Mucosa of rectum (tissue), 2 donors: ENCODE measurements around the gene SKAP1.

Experiments
- H3K27ac ChIP-seq, 2 donors: one replicate each; pipeline ENCODE4 v1.7.0; 2013; ENCODE audit warnings: inconsistent platforms in 2 of 2, low read depth in 2 of 2, low read length in 2 of 2
- H3K27me3 ChIP-seq, 2 donors: one replicate each; pipeline ENCODE4 v1.7.0; 2013; ENCODE audit warnings: low read length in 2 of 2; ENCODE audit not compliant: control insufficient read depth in 2 of 2, insufficient read depth in 2 of 2
- H3K36me3 ChIP-seq, 2 donors: one replicate each; pipeline ENCODE4 v1.7.0; 2013; ENCODE audit warnings: low read length in 2 of 2; ENCODE audit not compliant: control insufficient read depth in 2 of 2, insufficient read depth in 2 of 2
- H3K4me1 ChIP-seq, 2 donors: one replicate each; pipeline ENCODE4 v1.7.0; 2013; ENCODE audit warnings: low read length in 2 of 2, mild to moderate bottlenecking in 1 of 2; ENCODE audit not compliant: control insufficient read depth in 2 of 2, insufficient read depth in 2 of 2
- H3K4me3 ChIP-seq, 2 donors: one replicate each; pipeline ENCODE4 v1.7.0; 2013; ENCODE audit warnings: low read length in 2 of 2
- H3K9ac ChIP-seq, 2 donors: one replicate each; pipeline ENCODE4 v1.7.0; 2013; ENCODE audit warnings: low read length in 2 of 2, low read depth in 1 of 2, mild to moderate bottlenecking in 1 of 2
- H3K9me3 ChIP-seq, 2 donors: one replicate each; pipeline ENCODE4 v1.7.0; 2013; ENCODE audit warnings: low read length in 2 of 2; ENCODE audit not compliant: control insufficient read depth in 2 of 2
- donor health status: healthy.
- donor health status: Normal muscosa, but diverticular disease.

Gene SKAP1

DNA sequence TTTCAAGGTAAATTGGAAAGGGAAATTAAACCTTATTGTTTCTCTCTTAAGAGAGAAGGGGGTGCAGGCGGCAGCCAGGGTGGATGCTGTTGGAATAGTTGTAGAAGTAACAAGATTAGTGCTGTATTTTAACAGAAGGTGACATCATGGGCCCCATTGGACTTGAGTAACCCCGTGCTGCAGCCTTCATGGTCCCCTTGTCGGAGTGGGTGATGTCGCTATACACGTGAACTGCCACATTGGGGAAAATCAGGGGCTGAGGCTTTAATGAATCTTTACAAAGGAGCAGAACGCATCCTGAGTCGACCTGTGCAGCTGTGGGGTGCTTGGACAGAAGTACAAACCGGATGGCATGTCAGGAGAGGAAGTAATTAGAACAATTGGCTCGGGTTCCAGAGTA is 319.3 kb downstream of the SKAP1 start:
- no peak overlapping the region for H3K27ac ChIP-seq
- H3K27me3 ChIP-seq, result no peaks in the 10 kb centered on the region
- H3K9ac ChIP-seq, result no peak overlapping the region

DNA sequence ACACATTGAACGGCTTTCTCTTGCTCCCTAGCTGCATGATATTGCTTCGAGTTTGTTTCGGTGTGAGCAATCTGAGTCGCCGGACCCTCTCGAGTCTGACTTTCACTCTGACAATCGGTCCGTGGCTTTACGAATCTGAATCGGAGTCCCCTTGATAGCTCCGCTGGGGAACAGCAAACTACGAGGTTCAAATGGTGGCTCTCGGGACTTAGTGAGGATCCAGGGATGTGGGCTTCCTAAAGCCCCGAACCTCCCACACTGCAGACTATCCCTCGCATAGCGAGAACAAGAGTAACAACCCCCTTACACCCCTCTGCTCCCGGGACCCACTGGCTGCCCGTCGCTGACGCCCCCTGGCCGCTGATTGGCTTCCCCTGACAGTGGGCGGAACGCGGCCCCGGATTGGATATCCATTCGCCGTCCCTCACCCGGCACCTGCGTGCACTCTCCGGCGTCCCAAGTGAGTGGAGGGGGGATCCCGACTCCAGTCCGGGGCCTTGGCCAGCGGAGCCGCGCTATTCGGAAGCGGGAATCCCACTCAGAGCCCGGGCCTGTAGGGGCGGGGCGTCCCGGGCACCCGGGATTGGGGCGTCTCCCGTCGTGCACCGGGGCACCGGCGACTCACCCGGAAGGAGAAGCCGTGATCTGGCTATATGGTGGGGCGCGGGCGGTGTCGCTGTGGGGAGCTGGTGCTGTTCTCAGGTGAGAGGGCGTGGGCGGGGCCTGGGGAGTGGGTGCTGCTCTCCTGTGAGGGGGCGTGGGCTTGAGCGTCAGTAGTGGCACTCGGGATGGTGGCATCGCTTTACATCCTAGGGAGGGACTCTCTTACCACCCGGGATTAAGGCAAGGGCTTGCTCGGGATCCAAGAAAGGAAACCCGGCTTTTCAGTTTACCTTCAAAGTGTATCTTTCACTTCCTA is 322.6 kb downstream of the SKAP1 start, which contains the start of gene SNX11:
SNX11 (plus strand) TSS at position 630 of the 919 bp plus-strand sequence. CDS start 4,278 bp downstream, outside the sequence.
- H3K9ac ChIP-seq, result peak within 1 kb of the TSS; percentile 85 to 95
- peaks cover 6% of the 10 kb centered on the region in 2 donors for H3K4me1 ChIP-seq
- H3K27ac ChIP-seq, result peak within 1 kb of the TSS; percentile 97
- no peaks in the 10 kb centered on the region for H3K27me3 ChIP-seq
- H3K36me3 ChIP-seq, result no peaks in the 10 kb centered on the region
- H3K9me3 ChIP-seq, result no peaks in the 10 kb centered on the region
- H3K4me3 ChIP-seq, result peak within 1 kb of the TSS; percentile 94 to 97

More for the DNA sequence above, 319.3 kb downstream of the SKAP1 start:
- Histone ChIP-seq H3K9me3 (no peaks in the 10 kb centered on the region), H3K4me3 (no peak overlapping the region), H3K4me1 (peaks cover 6% of the 10 kb centered on the region in 2 donors), H3K36me3 (no peaks in the 10 kb centered on the region)

- Histone ChIP-seq H3K4me1 (peaks cover 6% of the 10 kb centered on the region in 2 donors), H3K36me3 (no peaks in the 10 kb centered on the region), H3K27me3 (no peaks in the 10 kb centered on the region), H3K9me3 (no peaks in the 10 kb centered on the region), H3K4me3 (peak overlapping the region; percentile 94 to 97), H3K9ac (peak overlapping the region; percentile 85 to 95), H3K27ac (peak overlapping the region; percentile 97)
Observed at GRCh38 chr17:48106802-48107136, 323.2 kb downstream of the SKAP1 start.

DNA sequence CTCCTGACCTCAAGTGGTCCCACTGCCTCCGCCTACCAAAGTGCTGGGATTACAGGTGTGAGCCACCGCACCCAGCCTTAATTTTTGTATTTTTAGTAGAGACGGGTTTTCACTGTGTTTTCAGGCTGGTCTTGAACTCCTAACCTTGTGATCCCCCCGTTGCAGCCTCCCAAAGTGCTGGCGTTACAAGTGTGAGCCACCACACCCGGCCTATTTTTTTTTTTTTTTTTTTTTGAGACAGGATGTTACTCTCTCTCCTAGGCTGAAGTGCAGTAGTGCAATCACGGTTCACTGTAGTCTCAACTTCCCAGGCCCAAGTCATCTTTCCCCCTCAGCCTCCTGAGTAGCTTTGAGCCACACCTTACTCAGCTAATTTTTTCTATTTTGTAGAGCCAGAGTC is 325.6 kb downstream of the SKAP1 start:
- Histone ChIP-seq H3K36me3 (no peaks in the 10 kb centered on the region), H3K27me3 (no peaks in the 10 kb centered on the region), H3K9ac (no peak overlapping the region), H3K27ac (no peak overlapping the region), H3K4me1 (peaks cover 8 to 11% of the 10 kb centered on the region in 2 donors), H3K9me3 (no peaks in the 10 kb centered on the region), H3K4me3 (no peak overlapping the region)

- H3K27ac ChIP-seq, result no peak overlapping the region
- H3K4me1 ChIP-seq, result peaks cover 7% of the 10 kb centered on the region in 2 donors
- no peaks in the 10 kb centered on the region for H3K27me3 ChIP-seq
- no peak overlapping the region for H3K9ac ChIP-seq
- H3K36me3 ChIP-seq, result no peaks in the 10 kb centered on the region
- no peak overlapping the region for H3K4me3 ChIP-seq
- no peaks in the 10 kb centered on the region for H3K9me3 ChIP-seq
Observed at GRCh38 chr17:48102798-48103715, 327.0 kb downstream of the SKAP1 start.

DNA sequence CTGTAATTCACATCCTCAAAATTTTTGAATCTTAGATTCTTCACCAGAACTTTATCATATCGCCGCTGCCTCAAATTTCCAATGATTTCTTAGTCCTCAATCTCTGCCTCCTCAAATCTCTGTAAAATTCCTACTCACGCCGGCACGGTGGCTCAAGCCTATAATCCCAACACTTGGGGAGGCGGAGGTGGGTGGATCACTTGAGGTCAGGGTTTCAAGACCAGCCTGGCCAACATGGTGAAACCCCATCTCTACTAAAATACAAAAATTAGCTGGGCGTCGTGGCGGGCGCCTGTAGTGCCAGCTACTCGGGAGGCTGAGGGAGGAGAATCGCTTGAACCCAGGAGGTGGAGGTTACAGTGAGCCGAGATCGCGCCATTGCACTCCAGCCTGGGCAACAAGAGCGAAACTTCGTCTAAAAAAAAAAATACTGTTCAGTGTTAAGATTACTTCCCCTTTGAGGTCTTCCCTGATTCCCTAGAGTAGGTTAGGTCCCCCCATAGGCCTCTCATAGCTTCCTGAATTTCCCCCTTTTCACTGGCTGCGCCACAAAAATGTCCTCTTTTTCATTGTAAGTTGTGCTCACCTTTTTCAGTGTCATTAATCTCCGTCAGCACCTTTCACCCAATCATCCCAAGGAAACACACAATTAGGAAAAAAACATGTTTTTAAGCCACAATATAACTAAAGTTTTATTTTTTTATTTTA is 327.8 kb downstream of the SKAP1 start:
- no peaks in the 10 kb centered on the region for H3K36me3 ChIP-seq
- H3K9ac ChIP-seq, result no peak overlapping the region
- H3K27me3 ChIP-seq, result no peaks in the 10 kb centered on the region
- H3K4me3 ChIP-seq, result peak overlapping the region in 1 of 2 donors; percentile 82
- peaks cover 4 to 5% of the 10 kb centered on the region in 2 donors for H3K4me1 ChIP-seq
- no peaks in the 10 kb centered on the region for H3K9me3 ChIP-seq
- no peak overlapping the region for H3K27ac ChIP-seq

GRCh38 chr17:48101012-48101720 is 328.8 kb downstream of the SKAP1 start, which contains the start of gene CBX1:
TSS of gene CBX1 (minus strand) at chr17:48101478. CDS start at chr17:48077004, 24,474 bp downstream.
- H3K36me3 ChIP-seq, result no peaks in the 10 kb centered on the region
- H3K4me1 ChIP-seq, result peaks cover 5 to 8% of the 10 kb centered on the region in 2 donors
- H3K27ac ChIP-seq, result peak within 1 kb of the TSS; percentile 73 to 80
- peak within 1 kb of the TSS; percentile 63 to 82 for H3K4me3 ChIP-seq
- H3K27me3 ChIP-seq, result no peaks in the 10 kb centered on the region
- no peaks in the 10 kb centered on the region for H3K9me3 ChIP-seq
- peak within 1 kb of the TSS; percentile 67 to 70 for H3K9ac ChIP-seq

GRCh38 chr17:48100591-48101011 is 329.4 kb downstream of the SKAP1 start:
- Histone ChIP-seq H3K4me3 (peak overlapping the region; percentile 63 to 82), H3K27ac (peak overlapping the region; percentile 73 to 80), H3K9ac (peak overlapping the region; percentile 44 to 67), H3K4me1 (peaks cover 5 to 8% of the 10 kb centered on the region in 2 donors), H3K9me3 (no peaks in the 10 kb centered on the region), H3K27me3 (no peaks in the 10 kb centered on the region), H3K36me3 (no peaks in the 10 kb centered on the region)

GRCh38 chr17:48100160-48100559 is 329.9 kb downstream of the SKAP1 start:
- peak overlapping the region; percentile 63 to 82 for H3K4me3 ChIP-seq
- no peaks in the 10 kb centered on the region for H3K36me3 ChIP-seq
- H3K27me3 ChIP-seq, result no peaks in the 10 kb centered on the region
- H3K4me1 ChIP-seq, result peaks cover 5 to 8% of the 10 kb centered on the region in 2 donors
- peak overlapping the region in 1 of 2 donors; percentile 80 for H3K27ac ChIP-seq
- no peaks in the 10 kb centered on the region for H3K9me3 ChIP-seq
- peak overlapping the region in 1 of 2 donors; percentile 67 for H3K9ac ChIP-seq
